HG02970 (cell line): ENCODE measurements around the gene OR14K1.
"Not testable (repeated sequence)": the region's sequence is repeated elsewhere in the genome, so short reads cannot be mapped to it uniquely, and the experiment has no call there.

ENCODE experiments used
- ATAC-seq: cut with Tn5 transposase; IDR thresholded peaks from one replicate; pipeline ENCODE4 v1.9.1; 2021; ENCODE audit warnings: mild to moderate bottlenecking, moderate library complexity, moderate number of reproducible peaks; ENCODE audit not compliant: unreplicated experiment, low FRiP score

The OR14K1 gene, protein sequence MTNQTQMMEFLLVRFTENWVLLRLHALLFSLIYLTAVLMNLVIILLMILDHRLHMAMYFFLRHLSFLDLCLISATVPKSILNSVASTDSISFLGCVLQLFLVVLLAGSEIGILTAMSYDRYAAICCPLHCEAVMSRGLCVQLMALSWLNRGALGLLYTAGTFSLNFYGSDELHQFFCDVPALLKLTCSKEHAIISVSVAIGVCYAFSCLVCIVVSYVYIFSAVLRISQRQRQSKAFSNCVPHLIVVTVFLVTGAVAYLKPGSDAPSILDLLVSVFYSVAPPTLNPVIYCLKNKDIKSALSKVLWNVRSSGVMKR

DNA sequence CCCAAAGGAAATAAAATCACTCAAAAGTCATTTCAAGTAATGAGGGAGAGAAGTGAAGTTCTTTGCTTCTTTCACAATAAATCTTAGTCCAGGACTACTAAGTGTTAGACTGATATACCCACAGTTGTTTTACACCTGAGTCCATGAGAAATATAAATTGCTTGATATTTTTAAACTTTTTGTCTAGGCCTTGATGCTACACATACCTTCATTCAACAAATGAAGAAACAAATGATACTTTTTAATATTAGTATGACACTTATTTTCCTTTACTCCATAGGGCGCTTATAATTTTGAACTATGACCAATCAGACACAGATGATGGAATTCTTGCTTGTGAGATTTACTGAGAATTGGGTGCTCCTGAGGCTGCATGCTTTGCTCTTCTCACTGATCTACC lies at the start of gene OR14K1:
Gene OR14K1, plus strand, starts transcription at position 301 of the 400 bp plus-strand sequence. Its CDS starts 0 bp downstream, at position 301.
- no peak for ATAC-seq

DNA sequence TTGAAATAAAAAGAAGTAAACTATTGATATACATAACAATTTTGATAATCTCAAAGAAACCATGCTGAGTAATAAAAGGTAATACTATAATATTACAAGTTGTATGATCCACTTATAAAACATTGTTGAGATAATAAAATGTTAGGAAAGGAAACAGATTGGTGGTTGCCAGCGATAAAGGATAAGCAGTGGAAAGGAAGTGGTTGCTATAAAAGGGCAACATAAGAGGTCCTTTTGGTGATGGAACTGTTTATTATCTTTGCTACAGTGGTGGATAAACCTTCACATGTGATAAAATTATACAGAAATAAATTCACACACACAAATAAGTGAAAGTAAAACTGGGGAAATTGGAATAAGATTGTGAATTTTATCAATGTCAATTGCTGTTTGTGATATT lies 37.1 kb upstream of the OR14K1 start:
- no peak for ATAC-seq

DNA sequence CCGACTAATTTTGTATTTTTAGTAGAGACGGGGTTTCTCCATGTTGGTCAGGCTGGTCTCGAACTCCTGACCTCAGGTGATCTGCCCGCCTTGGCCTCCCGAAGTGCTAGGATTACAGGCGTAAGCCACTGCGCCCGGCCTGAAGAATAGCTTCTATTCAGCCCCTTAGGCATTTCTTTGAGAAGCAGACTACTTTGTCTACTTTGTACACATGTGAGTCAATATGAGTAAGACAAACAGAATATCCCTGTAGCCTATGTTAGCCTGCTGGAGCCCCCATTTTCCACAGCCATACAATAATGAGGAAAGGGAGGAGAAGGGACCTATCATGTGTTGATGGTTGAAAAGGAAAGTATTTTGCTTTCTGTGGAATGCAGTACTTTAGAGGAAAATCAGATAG lies 27.7 kb upstream of the OR14K1 start:
- not testable (repeated sequence) for ATAC-seq

DNA sequence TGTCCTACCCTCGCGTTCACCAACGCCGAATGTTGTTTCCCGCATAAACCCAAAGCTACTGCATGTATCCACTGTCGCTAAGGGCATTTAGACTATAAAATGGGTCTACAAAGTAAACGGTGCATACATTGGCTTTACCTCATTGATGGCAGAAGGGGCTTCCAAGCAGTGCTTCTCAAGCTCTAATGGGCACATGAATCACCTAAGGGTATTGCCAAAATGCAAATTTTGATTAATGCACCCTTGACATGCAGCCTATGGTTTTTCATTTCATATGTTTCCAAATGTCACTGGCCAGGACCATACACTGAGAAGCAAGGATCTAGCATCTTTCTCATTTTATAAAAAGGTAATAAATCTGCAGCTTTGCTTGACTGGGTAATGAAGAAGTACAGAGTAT lies 24.7 kb upstream of the OR14K1 start:
- ATAC-seq = no peak

DNA sequence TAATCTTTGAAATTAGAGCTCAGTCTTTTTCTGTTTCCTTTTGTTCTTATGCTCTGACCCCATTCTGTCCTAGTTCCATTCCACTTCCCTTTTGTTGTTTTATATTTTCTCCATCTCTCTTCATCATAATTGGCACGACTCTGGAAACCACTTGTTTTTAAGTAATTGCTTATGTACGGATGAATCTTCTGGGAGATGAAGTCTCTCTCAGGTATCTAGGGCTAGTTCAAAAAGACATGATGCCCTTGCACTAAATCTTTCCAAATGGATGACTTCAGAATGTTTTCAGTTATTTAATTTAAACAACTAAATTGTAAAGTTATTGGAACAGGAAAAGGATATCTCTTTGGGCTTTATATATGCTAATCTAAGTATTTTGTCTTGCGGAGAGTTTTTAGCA lies 21.9 kb upstream of the OR14K1 start, which contains the start of gene OR6F1:
Gene OR6F1, minus strand, starts transcription at position 101 of the 400 bp plus-strand sequence. CDS start 3,891 bp downstream, outside the sequence.
- ATAC-seq = no peak

DNA sequence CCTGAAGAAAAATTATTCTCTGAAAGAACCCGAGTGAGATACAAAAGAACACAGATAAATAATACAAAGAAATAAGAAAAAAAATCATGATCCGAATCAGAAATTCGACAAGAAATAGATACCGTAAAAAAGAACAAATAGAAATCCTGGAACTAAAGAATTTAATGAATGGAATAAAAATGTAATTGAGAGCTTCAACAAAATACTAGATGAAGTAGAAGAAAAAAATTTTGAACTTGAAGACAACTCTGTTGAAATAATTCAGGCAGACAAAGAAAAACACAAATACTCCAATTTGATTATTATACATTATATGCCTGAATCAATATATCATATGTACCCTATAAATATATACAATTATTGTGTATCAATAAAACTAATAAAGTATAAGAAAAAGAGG lies 17.2 kb upstream of the OR14K1 start:
- no peak for ATAC-seq

DNA sequence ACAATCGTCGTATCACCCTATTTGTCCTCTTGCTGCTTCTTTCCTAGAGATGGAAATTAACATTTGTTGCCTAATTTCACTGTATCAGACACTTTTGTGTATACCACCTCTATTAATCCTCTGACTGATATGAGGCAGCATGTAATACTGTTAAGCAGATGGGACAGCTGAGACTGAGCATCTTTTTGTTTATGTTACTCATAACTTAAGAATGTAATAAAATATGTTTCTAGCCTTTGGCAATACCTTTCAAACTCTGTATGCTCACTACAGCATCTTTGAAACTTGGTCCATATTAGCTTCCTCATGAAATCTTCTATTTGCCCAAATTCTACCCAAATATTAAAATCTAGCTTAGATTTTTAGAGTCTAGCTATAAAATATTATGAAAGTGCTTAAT lies 2.3 kb downstream of the OR14K1 start:
- ATAC-seq = no peak

DNA sequence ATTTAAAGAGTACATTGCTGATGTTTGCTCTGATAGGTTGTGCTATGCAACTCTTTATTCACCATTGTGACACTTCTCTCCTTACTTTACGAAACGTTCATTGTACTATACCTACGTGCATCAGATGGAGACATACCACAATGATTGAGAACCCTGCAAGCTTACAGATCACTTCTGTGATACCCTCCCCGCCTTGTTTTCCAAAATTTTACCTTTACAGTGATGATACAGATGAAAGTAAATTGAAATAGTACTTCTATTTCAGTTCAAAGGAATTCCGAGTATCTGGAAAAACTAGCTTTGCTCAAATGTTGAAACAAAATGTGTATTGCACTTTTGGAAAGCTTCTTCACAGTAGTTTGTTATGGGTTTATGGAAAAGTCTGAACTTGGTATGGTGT lies 3.3 kb downstream of the OR14K1 start:
- ATAC-seq = no peak

DNA sequence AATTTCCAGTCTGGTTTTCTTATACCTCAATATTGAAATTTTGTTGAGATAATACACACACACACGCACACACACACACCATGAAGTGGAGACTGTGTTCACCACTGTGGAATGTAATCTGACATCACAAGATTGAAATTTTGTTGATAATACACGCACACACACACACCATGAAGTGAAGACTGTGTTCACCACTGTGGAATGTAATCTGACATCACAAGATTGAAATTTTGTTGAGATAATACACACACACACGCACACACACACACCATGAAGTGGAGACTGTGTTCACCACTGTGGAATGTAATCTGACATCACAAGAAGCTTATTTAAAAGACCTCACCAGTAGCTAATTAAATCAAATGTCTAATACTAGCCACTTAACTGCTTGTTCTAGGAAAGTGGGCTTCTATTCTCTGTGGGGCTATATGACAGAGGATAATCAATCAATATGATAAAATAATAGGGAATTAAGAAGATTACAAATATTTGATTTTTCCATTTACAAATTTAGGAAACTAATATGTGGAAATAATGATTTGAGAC lies 3.9 kb downstream of the OR14K1 start:
- ATAC-seq = not testable (repeated sequence)

DNA sequence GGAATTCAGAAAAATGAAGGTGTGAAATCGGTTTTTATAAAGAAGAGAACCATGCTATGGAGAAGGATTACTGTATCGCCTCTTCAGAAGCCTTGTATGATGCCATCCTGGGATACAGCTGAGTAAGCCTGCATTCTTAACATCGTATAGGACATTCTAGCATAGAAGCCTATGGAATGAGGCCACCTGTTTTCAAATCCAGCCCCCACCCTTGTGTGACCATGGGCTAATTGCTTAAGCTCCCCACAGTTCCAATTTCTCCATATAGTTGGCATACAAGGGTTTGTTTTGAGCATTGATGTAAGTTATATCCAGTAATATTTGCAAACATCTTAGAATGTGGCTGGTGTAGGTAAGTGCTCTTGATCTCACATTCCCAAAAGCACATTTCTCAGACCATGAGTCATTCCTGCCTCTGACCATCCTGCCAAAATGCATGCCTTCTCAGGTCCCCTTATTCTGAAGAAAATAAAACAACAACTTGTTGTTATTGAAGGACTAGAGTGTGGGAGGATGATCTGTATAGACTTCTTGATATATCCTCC lies 8.0 kb downstream of the OR14K1 start:
- no peak for ATAC-seq

DNA sequence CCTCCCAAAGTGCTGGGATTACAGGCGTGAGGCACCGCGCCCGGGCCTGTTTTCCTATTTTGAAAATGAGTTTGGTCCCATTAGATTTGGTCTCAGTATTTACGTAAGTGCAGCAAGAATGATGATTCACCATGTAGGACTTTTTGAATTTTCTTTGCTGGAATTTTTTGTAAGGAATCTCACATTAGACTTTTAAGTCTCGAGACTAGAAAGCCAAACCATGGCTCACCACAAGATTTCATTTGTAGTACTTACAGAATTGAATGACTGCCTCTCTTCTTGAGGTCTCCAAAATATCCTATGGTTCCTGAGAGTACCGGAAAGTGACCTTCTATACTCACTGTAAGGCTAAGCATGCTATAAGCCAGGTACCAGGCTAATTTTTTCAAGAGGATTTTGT lies 9.2 kb downstream of the OR14K1 start:
- ATAC-seq = no peak

DNA sequence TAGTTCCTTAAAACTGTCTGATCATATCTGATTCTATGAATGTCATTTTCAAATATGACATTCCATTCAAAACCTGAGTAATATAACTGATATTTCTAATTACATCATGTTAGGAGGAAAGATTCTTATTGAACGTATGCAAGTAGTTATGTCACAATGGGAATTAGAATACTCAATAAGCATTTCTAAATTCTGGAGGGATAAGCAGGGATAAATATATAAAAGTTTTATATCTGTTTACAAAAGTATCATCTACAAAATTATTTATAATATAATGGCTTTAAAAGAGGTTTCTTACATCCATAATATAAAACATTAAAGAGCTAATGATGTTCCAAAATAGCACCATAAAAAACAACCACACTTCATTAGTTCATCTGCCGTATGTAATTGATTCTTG lies 9.6 kb downstream of the OR14K1 start, which contains the start of gene OR14A2:
Gene OR14A2, minus strand, starts transcription at position 101 of the 400 bp plus-strand sequence.
- no peak for ATAC-seq

DNA sequence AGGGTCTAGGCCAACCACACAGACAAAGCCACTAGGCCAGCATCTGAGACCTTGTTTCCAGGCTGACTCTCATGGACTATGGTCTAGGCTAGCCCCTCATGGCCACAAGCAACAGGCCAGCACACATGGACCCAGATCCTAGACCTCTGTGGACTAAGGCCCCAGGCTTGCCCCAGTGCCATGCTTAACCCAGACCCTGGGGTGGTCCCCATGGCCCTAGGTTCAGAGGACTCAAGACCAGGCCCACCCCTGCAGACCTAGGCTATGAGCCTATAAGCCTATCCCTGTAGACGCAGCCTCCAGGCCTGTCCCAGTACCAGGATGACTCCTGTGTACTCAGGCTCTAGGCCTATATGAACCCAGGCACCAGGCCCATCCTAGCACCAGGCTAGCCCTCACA lies 11.5 kb downstream of the OR14K1 start:
- no peak for ATAC-seq

DNA sequence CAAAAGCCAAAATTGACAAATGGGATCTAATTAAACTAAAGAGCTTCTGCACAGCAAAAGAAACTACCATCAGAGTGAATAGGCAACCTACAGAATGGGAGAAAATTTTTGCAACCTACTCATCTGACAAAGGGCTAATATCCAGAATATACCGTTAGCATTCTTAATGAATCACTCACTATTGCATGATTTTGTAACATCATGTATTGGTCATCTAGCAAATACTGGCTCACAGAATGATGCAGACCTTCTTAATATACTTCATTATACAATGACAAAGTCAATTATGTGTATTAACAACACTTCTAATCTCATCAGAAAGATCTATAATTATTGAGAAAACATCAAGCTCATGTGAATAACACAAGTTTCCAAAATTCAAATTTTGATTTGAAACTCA lies 15.9 kb downstream of the OR14K1 start:
- ATAC-seq = not testable (repeated sequence)

DNA sequence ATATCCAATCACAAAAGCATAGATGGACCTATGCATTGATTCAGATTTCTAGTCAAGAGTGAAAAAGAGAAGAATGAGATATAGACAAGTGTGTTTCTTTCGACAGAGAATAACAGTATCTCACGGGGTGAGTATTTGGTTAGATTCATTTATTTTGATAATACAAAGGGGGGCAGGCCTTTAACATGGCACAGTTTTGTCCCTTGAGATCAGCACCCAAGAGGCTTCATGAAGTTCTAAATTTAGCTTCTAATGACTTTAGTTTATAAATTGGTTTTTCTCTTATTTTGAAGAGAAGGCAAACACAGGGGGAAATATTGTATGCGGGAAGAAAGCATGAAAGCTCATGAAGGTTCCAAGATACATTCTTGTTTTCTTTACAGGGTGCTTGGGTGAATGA lies 22.0 kb downstream of the OR14K1 start, which contains the start of gene OR1C1:
Gene OR1C1, minus strand, starts transcription at position 101 of the 400 bp plus-strand sequence. CDS start 2,150 bp downstream, outside the sequence.
- no peak for ATAC-seq

DNA sequence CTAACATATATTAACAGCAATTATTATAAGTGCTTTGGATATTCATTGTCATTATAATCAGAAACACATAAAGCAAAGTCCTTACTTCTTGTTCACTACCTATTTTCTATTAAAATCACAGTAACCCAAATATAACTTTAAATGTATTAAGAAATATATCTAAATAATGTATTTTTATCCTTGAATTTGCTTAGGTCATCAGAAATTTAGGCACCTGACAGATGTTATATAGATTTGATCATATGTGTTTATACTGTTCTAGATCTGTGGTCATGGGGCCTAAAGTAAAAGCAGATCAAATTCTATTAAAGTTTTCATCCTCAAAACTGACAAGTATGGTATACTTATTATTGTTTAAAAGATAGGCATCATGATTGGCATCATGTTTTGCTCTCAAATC lies 31.2 kb downstream of the OR14K1 start:
- ATAC-seq = no peak
